KMS-11 (cell line): ENCODE results near the gene COPS3.

Experiments used
- H2AFZ ChIP-seq: fragments of 200-600 bp; sonication (generic); 2 replicates; pipeline ENCODE4 v1.6.1; 2016; ENCODE audit warnings: antibody characterized with exemption, mixed run types, low read depth
- H3K27ac ChIP-seq: fragments of 200-600 bp; sonication (generic); 2 replicates; pipeline ENCODE4 v1.6.1; 2016; ENCODE audit warnings: mild to moderate bottlenecking, mixed run types
- H3K27me3 ChIP-seq: fragments of 200-600 bp; sonication (generic); 2 replicates; pipeline ENCODE4 v1.6.1; 2017; ENCODE audit warnings: mild to moderate bottlenecking, low read depth, mixed run types, moderate library complexity; ENCODE audit not compliant: insufficient read depth
- H3K36me3 ChIP-seq: fragments of 200-600 bp; sonication (generic); 2 replicates; pipeline ENCODE4 v1.6.1; 2017; ENCODE audit warnings: mild to moderate bottlenecking, mixed run types; ENCODE audit not compliant: insufficient read depth
- H3K4me1 ChIP-seq: fragments of 200-600 bp; sonication (generic); 2 replicates; pipeline ENCODE4 v1.6.1; 2016; ENCODE audit warnings: mild to moderate bottlenecking, low read depth, mixed run types; ENCODE audit not compliant: poor library complexity, severe bottlenecking
- H3K4me2 ChIP-seq: fragments of 200-600 bp; sonication (generic); 2 replicates; pipeline ENCODE4 v1.7.0; 2016; ENCODE audit warnings: mild to moderate bottlenecking, mixed run types
- H3K4me3 ChIP-seq: fragments of 200-600 bp; sonication (generic); IDR thresholded peaks from 2 replicates; pipeline ENCODE4 v1.6.1; 2017; ENCODE audit warnings: low read depth, low read length, mixed read lengths; ENCODE audit not compliant: insufficient read depth
- H3K79me2 ChIP-seq: fragments of 200-600 bp; sonication (generic); 2 replicates; pipeline ENCODE4 v1.6.1; 2016; ENCODE audit warnings: low read depth, mixed run types; ENCODE audit not compliant: insufficient read depth
- H3K9ac ChIP-seq: fragments of 200-600 bp; sonication (generic); 2 replicates; pipeline ENCODE4 v1.6.1; 2016; ENCODE audit warnings: mild to moderate bottlenecking, mixed run types
- H4K20me1 ChIP-seq: fragments of 200-600 bp; sonication (generic); 2 replicates; pipeline ENCODE4 v1.6.1; 2016; ENCODE audit warnings: mild to moderate bottlenecking, mixed run types; ENCODE audit not compliant: insufficient read depth
- CTCF ChIP-seq: fragments of 200-600 bp; sonication (generic); conservative IDR thresholded peaks from 2 replicates; pipeline ENCODE4 v1.6.1; 2017; ENCODE audit warnings: low read depth, mild to moderate bottlenecking, antibody characterized with exemption, low read length, moderate library complexity, mixed read lengths

Gene COPS3

GRCh38 chr17:17280613-17281549 lies at the start of gene COPS3:
Gene COPS3 (minus strand): TSS chr17:17281246. CDS start chr17:17281186, 60 bp downstream.
- H3K79me2 ChIP-seq = peaks cover 46% of the 10 kb centered on the region
- peak within 1 kb of the TSS; percentile 85 for H2AFZ ChIP-seq
- peaks cover 31% of the 10 kb centered on the region for H3K4me1 ChIP-seq
- H3K27ac ChIP-seq = peak within 1 kb of the TSS; percentile 97
- no peaks in the 10 kb centered on the region for H4K20me1 ChIP-seq
- H3K27me3 ChIP-seq = no peaks in the 10 kb centered on the region
- TF ChIP-seq CTCF = no peak
- H3K4me3 ChIP-seq = no peak within 1 kb of the TSS
- H3K36me3 ChIP-seq = no peaks in the 10 kb centered on the region
- H3K4me2 ChIP-seq = peak within 1 kb of the TSS; percentile 88
- H3K9ac ChIP-seq = peak within 1 kb of the TSS; percentile 99

- H3K9ac ChIP-seq = no peak overlapping the region
- no peak overlapping the region for H3K4me3 ChIP-seq
- H3K4me1 ChIP-seq = no peaks in the 10 kb centered on the region
- H4K20me1 ChIP-seq = no peaks in the 10 kb centered on the region
- no peak overlapping the region for H3K4me2 ChIP-seq
- H3K79me2 ChIP-seq = no peaks in the 10 kb centered on the region
- H3K36me3 ChIP-seq = no peaks in the 10 kb centered on the region
- no peak for TF ChIP-seq CTCF
- H2AFZ ChIP-seq = no peak overlapping the region
- H3K27ac ChIP-seq = no peak overlapping the region
- H3K27me3 ChIP-seq = no peaks in the 10 kb centered on the region
These were observed 47.2 kb upstream of the COPS3 start for GRCh38 chr17:17328251-17328650.

- no peak overlapping the region for H2AFZ ChIP-seq
- H3K27me3 ChIP-seq = no peaks in the 10 kb centered on the region
- no peak for TF ChIP-seq CTCF
- no peaks in the 10 kb centered on the region for H3K4me1 ChIP-seq
- no peaks in the 10 kb centered on the region for H4K20me1 ChIP-seq
- no peak overlapping the region for H3K4me2 ChIP-seq
- no peaks in the 10 kb centered on the region for H3K79me2 ChIP-seq
- H3K27ac ChIP-seq = no peak overlapping the region
- no peak overlapping the region for H3K4me3 ChIP-seq
- no peak overlapping the region for H3K9ac ChIP-seq
- no peaks in the 10 kb centered on the region for H3K36me3 ChIP-seq
These were observed 45.3 kb upstream of the COPS3 start for GRCh38 chr17:17326275-17326875.

- H3K4me2 ChIP-seq = no peak overlapping the region
- H3K36me3 ChIP-seq = no peaks in the 10 kb centered on the region
- no peaks in the 10 kb centered on the region for H3K27me3 ChIP-seq
- no peaks in the 10 kb centered on the region for H3K79me2 ChIP-seq
- H4K20me1 ChIP-seq = no peaks in the 10 kb centered on the region
- H3K27ac ChIP-seq = no peak overlapping the region
- TF ChIP-seq CTCF = no peak
- no peaks in the 10 kb centered on the region for H3K4me1 ChIP-seq
- H3K9ac ChIP-seq = no peak overlapping the region
- no peak overlapping the region for H2AFZ ChIP-seq
- no peak overlapping the region for H3K4me3 ChIP-seq
These were observed 44.8 kb upstream of the COPS3 start for GRCh38 chr17:17325816-17326215.
